ENCODE measurements around the gene PSAT1.

PSAT1 gene

GRCh38 chr9:78314953-78315870, 18.3 kb downstream of the PSAT1 start:
- Histone ChIP-seq H3K4me1 (ENCODE audit: control insufficient read depth in 2 of 2, insufficient read depth in 2 of 2, low read length in 2 of 2) (no peaks in the 10 kb centered on the region), H3K36me3 (ENCODE audit: control insufficient read depth in 2 of 2, insufficient read depth in 2 of 2, low read length in 2 of 2) (peaks cover 0 to 3% of the 10 kb centered on the region in 2 donors), H3K9me3 (ENCODE audit: control insufficient read depth in 2 of 2, low read length in 2 of 2) (no peaks in the 10 kb centered on the region), H3K27ac (ENCODE audit: low read depth in 2 of 2, low read length in 2 of 2) (no peak overlapping the region), H3K27me3 (ENCODE audit: control insufficient read depth in 2 of 2, insufficient read depth in 2 of 2, low read length in 2 of 2) (no peaks in the 10 kb centered on the region), H3K4me3 (ENCODE audit: low read length in 2 of 2) (no peak overlapping the region), H3K9ac (ENCODE audit: low read depth in 1 of 2, low read length in 2 of 2) (no peak overlapping the region)

DNA sequence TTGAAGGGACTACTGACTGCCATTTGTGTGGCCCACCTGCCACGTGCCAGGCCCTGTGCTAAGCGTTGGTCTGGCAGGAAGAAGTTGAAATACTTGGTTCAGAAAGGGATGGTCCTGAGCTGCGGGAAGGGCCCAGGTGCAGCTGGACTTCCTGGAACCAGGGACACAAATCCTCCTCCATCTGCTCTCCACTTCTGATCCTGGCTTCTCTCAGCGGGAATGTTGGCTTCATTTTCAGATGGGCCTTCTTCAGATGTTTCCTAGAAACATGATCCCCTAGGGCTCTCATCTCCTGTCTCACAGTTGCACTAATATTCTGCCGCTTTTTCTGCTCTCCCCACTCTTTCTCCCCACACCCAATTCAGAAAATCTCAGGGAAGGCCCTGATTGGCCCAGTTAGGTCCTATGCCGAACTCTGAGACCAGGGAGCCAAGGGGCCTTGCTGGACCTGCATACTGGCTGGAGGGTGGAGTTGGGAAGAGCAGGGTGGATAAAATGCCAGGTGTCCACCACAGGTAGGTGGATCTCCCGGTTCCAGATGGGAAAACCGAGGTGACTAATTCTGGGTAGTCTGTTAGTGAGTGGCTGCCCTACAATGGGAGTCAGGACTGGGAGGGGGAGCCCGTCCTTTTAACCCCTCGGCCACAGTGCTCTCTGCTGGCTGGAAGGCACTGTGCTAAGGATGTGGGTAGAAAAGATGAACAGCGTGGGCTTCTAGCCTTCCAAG, 19.4 kb downstream of the PSAT1 start:
- peaks cover 0 to 3% of the 10 kb centered on the region in 2 donors for H3K36me3 ChIP-seq (ENCODE audit: control insufficient read depth in 2 of 2, insufficient read depth in 2 of 2, low read length in 2 of 2)
- no peaks in the 10 kb centered on the region for H3K27me3 ChIP-seq (ENCODE audit: control insufficient read depth in 2 of 2, insufficient read depth in 2 of 2, low read length in 2 of 2)
- H3K9ac ChIP-seq (ENCODE audit: low read depth in 1 of 2, low read length in 2 of 2) = no peak overlapping the region
- H3K27ac ChIP-seq (ENCODE audit: low read depth in 2 of 2, low read length in 2 of 2) = no peak overlapping the region
- no peak overlapping the region for H3K4me3 ChIP-seq (ENCODE audit: low read length in 2 of 2)
- no peaks in the 10 kb centered on the region for H3K4me1 ChIP-seq (ENCODE audit: control insufficient read depth in 2 of 2, insufficient read depth in 2 of 2, low read length in 2 of 2)
- H3K9me3 ChIP-seq (ENCODE audit: control insufficient read depth in 2 of 2, low read length in 2 of 2) = no peaks in the 10 kb centered on the region

GRCh38 chr9:78319197-78320029, 22.5 kb downstream of the PSAT1 start:
- Histone ChIP-seq H3K4me1 (ENCODE audit: control insufficient read depth in 2 of 2, insufficient read depth in 2 of 2, low read length in 2 of 2) (no peaks in the 10 kb centered on the region), H3K4me3 (ENCODE audit: low read length in 2 of 2) (no peak overlapping the region), H3K36me3 (ENCODE audit: control insufficient read depth in 2 of 2, insufficient read depth in 2 of 2, low read length in 2 of 2) (peaks cover 0 to 3% of the 10 kb centered on the region in 2 donors), H3K27ac (ENCODE audit: low read depth in 2 of 2, low read length in 2 of 2) (no peak overlapping the region), H3K27me3 (ENCODE audit: control insufficient read depth in 2 of 2, insufficient read depth in 2 of 2, low read length in 2 of 2) (no peaks in the 10 kb centered on the region), H3K9ac (ENCODE audit: low read depth in 1 of 2, low read length in 2 of 2) (no peak overlapping the region), H3K9me3 (ENCODE audit: control insufficient read depth in 2 of 2, low read length in 2 of 2) (no peaks in the 10 kb centered on the region)

GRCh38 chr9:78320030-78320693, 23.2 kb downstream of the PSAT1 start:
- no peak overlapping the region for H3K9ac ChIP-seq (ENCODE audit: low read depth in 1 of 2, low read length in 2 of 2)
- peaks cover 0 to 3% of the 10 kb centered on the region in 2 donors for H3K36me3 ChIP-seq (ENCODE audit: control insufficient read depth in 2 of 2, insufficient read depth in 2 of 2, low read length in 2 of 2)
- H3K4me3 ChIP-seq (ENCODE audit: low read length in 2 of 2) = no peak overlapping the region
- H3K4me1 ChIP-seq (ENCODE audit: control insufficient read depth in 2 of 2, insufficient read depth in 2 of 2, low read length in 2 of 2) = peaks cover 0 to under 1% of the 10 kb centered on the region in 2 donors
- no peaks in the 10 kb centered on the region for H3K9me3 ChIP-seq (ENCODE audit: control insufficient read depth in 2 of 2, low read length in 2 of 2)
- no peaks in the 10 kb centered on the region for H3K27me3 ChIP-seq (ENCODE audit: control insufficient read depth in 2 of 2, insufficient read depth in 2 of 2, low read length in 2 of 2)
- H3K27ac ChIP-seq (ENCODE audit: low read depth in 2 of 2, low read length in 2 of 2) = no peak overlapping the region

GRCh38 chr9:78320875-78321496, 24.1 kb downstream of the PSAT1 start:
- Histone ChIP-seq H3K4me3 (ENCODE audit: low read length in 2 of 2) (no peak overlapping the region), H3K9ac (ENCODE audit: low read depth in 1 of 2, low read length in 2 of 2) (no peak overlapping the region), H3K27ac (ENCODE audit: low read depth in 2 of 2, low read length in 2 of 2) (no peak overlapping the region), H3K4me1 (ENCODE audit: control insufficient read depth in 2 of 2, insufficient read depth in 2 of 2, low read length in 2 of 2) (peaks cover 0 to 3% of the 10 kb centered on the region in 2 donors), H3K27me3 (ENCODE audit: control insufficient read depth in 2 of 2, insufficient read depth in 2 of 2, low read length in 2 of 2) (no peaks in the 10 kb centered on the region), H3K36me3 (ENCODE audit: control insufficient read depth in 2 of 2, insufficient read depth in 2 of 2, low read length in 2 of 2) (peaks cover 0 to 3% of the 10 kb centered on the region in 2 donors), H3K9me3 (ENCODE audit: control insufficient read depth in 2 of 2, low read length in 2 of 2) (no peaks in the 10 kb centered on the region)

- H3K4me1 ChIP-seq (ENCODE audit: control insufficient read depth in 2 of 2, insufficient read depth in 2 of 2, low read length in 2 of 2) = peaks cover 0 to 3% of the 10 kb centered on the region in 2 donors
- H3K36me3 ChIP-seq (ENCODE audit: control insufficient read depth in 2 of 2, insufficient read depth in 2 of 2, low read length in 2 of 2) = peaks cover 0 to 3% of the 10 kb centered on the region in 2 donors
- no peak overlapping the region for H3K4me3 ChIP-seq (ENCODE audit: low read length in 2 of 2)
- H3K27me3 ChIP-seq (ENCODE audit: control insufficient read depth in 2 of 2, insufficient read depth in 2 of 2, low read length in 2 of 2) = no peaks in the 10 kb centered on the region
- no peak overlapping the region for H3K9ac ChIP-seq (ENCODE audit: low read depth in 1 of 2, low read length in 2 of 2)
- H3K27ac ChIP-seq (ENCODE audit: low read depth in 2 of 2, low read length in 2 of 2) = no peak overlapping the region
- no peaks in the 10 kb centered on the region for H3K9me3 ChIP-seq (ENCODE audit: control insufficient read depth in 2 of 2, low read length in 2 of 2)
Observed at GRCh38 chr9:78321505-78321904, 24.6 kb downstream of the PSAT1 start.

DNA sequence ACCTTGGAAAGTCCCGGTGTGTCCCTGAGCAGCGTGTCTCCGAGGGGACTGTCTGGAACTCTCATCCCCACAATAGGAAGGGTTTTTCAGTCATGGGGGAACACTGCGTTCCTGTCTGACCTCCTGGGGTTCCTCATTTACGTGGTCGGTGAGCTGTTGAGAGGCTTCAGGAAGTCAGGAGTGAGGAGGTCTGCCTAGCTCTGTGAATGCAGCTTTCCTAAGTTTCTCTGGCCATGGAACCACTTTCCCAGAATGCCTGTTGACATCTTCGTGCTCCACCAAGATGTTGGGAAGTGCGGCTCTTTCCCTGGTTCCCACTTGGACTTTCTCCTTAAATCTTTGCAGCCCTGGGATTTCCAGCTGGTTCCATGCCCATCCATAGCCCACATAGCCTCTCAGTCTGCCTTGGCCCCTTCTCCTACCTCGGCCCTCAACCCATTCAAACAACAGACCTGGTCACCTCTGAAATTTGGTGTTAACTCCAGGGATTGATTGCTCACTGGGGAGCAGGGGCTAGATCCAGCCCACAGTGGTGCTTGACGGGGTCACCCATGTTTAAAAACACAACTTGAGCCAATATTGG, 27.2 kb downstream of the PSAT1 start:
- H3K9me3 ChIP-seq (ENCODE audit: control insufficient read depth in 2 of 2, low read length in 2 of 2) = no peaks in the 10 kb centered on the region
- no peaks in the 10 kb centered on the region for H3K27me3 ChIP-seq (ENCODE audit: control insufficient read depth in 2 of 2, insufficient read depth in 2 of 2, low read length in 2 of 2)
- H3K4me1 ChIP-seq (ENCODE audit: control insufficient read depth in 2 of 2, insufficient read depth in 2 of 2, low read length in 2 of 2) = peaks cover 0 to 3% of the 10 kb centered on the region in 2 donors
- H3K9ac ChIP-seq (ENCODE audit: low read depth in 1 of 2, low read length in 2 of 2) = no peak overlapping the region
- peaks cover 0 to 2% of the 10 kb centered on the region in 2 donors for H3K36me3 ChIP-seq (ENCODE audit: control insufficient read depth in 2 of 2, insufficient read depth in 2 of 2, low read length in 2 of 2)
- no peak overlapping the region for H3K27ac ChIP-seq (ENCODE audit: low read depth in 2 of 2, low read length in 2 of 2)
- no peak overlapping the region for H3K4me3 ChIP-seq (ENCODE audit: low read length in 2 of 2)

- H3K36me3 ChIP-seq (ENCODE audit: control insufficient read depth in 2 of 2, insufficient read depth in 2 of 2, low read length in 2 of 2) = no peaks in the 10 kb centered on the region
- H3K27ac ChIP-seq (ENCODE audit: low read depth in 2 of 2, low read length in 2 of 2) = no peak overlapping the region
- H3K4me1 ChIP-seq (ENCODE audit: control insufficient read depth in 2 of 2, insufficient read depth in 2 of 2, low read length in 2 of 2) = peaks cover 0 to 3% of the 10 kb centered on the region in 2 donors
- no peak overlapping the region for H3K4me3 ChIP-seq (ENCODE audit: low read length in 2 of 2)
- H3K9ac ChIP-seq (ENCODE audit: low read depth in 1 of 2, low read length in 2 of 2) = no peak overlapping the region
- no peaks in the 10 kb centered on the region for H3K9me3 ChIP-seq (ENCODE audit: control insufficient read depth in 2 of 2, low read length in 2 of 2)
- H3K27me3 ChIP-seq (ENCODE audit: control insufficient read depth in 2 of 2, insufficient read depth in 2 of 2, low read length in 2 of 2) = no peaks in the 10 kb centered on the region
Observed at GRCh38 chr9:78324682-78325081, 27.8 kb downstream of the PSAT1 start.

- Histone ChIP-seq H3K4me1 (ENCODE audit: control insufficient read depth in 2 of 2, insufficient read depth in 2 of 2, low read length in 2 of 2) (peaks cover 0 to 3% of the 10 kb centered on the region in 2 donors), H3K36me3 (ENCODE audit: control insufficient read depth in 2 of 2, insufficient read depth in 2 of 2, low read length in 2 of 2) (no peaks in the 10 kb centered on the region), H3K27ac (ENCODE audit: low read depth in 2 of 2, low read length in 2 of 2) (no peak overlapping the region), H3K4me3 (ENCODE audit: low read length in 2 of 2) (no peak overlapping the region), H3K9me3 (ENCODE audit: control insufficient read depth in 2 of 2, low read length in 2 of 2) (no peaks in the 10 kb centered on the region), H3K27me3 (ENCODE audit: control insufficient read depth in 2 of 2, insufficient read depth in 2 of 2, low read length in 2 of 2) (no peaks in the 10 kb centered on the region), H3K9ac (ENCODE audit: low read depth in 1 of 2, low read length in 2 of 2) (no peak overlapping the region)
Observed at GRCh38 chr9:78325343-78325742, 28.4 kb downstream of the PSAT1 start.

Measured in mucosa of rectum (tissue), 2 donors.